GM18873 (cell line): Measurements from ENCODE around the gene UMAD1.

Experiments used
- ATAC-seq: cut with Tn5 transposase; IDR thresholded peaks from one replicate; pipeline ENCODE4 v1.9.1; 2021; ENCODE audit warnings: mild to moderate bottlenecking, moderate library complexity, moderate number of reproducible peaks; ENCODE audit not compliant: unreplicated experiment, low FRiP score

UMAD1 gene

GRCh38 chr7:7913504-7913903, 273.0 kb downstream of the UMAD1 start:
- ATAC-seq: no peak

- no peak for ATAC-seq
These were observed 274.0 kb downstream of the UMAD1 start for GRCh38 chr7:7914547-7914946.

- ATAC-seq: no peak
These were observed 275.5 kb downstream of the UMAD1 start for GRCh38 chr7:7916064-7916463.

GRCh38 chr7:7917593-7917992, 277.0 kb downstream of the UMAD1 start:
- no peak for ATAC-seq

- no peak for ATAC-seq
These were observed 278.3 kb downstream of the UMAD1 start for GRCh38 chr7:7918736-7919448.

GRCh38 chr7:7919449-7919945, 278.9 kb downstream of the UMAD1 start:
- ATAC-seq: no peak

GRCh38 chr7:7920056-7920455, 279.5 kb downstream of the UMAD1 start:
- ATAC-seq: no peak

- ATAC-seq: peak; percentile 91
These were observed 279.9 kb downstream of the UMAD1 start for GRCh38 chr7:7920481-7920880.

GRCh38 chr7:7921830-7922229, 281.3 kb downstream of the UMAD1 start:
- ATAC-seq: no peak

GRCh38 chr7:7922684-7923385, 282.3 kb downstream of the UMAD1 start:
- no peak for ATAC-seq

GRCh38 chr7:7923818-7924217, 283.3 kb downstream of the UMAD1 start:
- ATAC-seq: no peak

GRCh38 chr7:7924303-7924702, 283.8 kb downstream of the UMAD1 start:
- no peak for ATAC-seq
